Measurements from ENCODE around the gene ARL6IP5. TPM values are rescaled to one million over a fixed set of nuclear protein-coding genes. Genes with fewer than 3 reads are reported as not detected.

The ARL6IP5 gene
- total and polyA plus RNA-seq, 2 of the 13 experiments (the other 11 are each of a cell fraction or from before 2014, with no cell fraction given) = 23.7 to 29.6 TPM

GRCh38 chr3:69116897-69117296, 32.2 kb downstream of the ARL6IP5 start:
- ChIA-PET POLR2A (no interaction called here), CTCF (ENCODE audit: low intra/inter-chr PET ratio, low total read pairs) (no interaction called here)
- Histone ChIP-seq H3K9ac (ENCODE audit: insufficient read depth, low read depth, low read length) (no peak overlapping the region), H4K20me1 (ENCODE audit: insufficient read depth, low read length) (no peaks in the 10 kb centered on the region), H3K4me3 (replicated peaks in 1 of 3; ENCODE audit: insufficient read depth in 1 of 3, low read depth in 2 of 3, low read length in 3 of 3) (no peak overlapping the region), H3K4me1 (ENCODE audit: insufficient read depth, low read length) (no peaks in the 10 kb centered on the region), H3K27ac (ENCODE audit: extremely low read length, insufficient read depth, low read length) (no peak overlapping the region), H3K9me3 (ENCODE audit: low read length) (no peaks in the 10 kb centered on the region), H3K4me2 (ENCODE audit: low read depth, low read length) (no peak overlapping the region), H2AFZ (ENCODE audit: low read length) (no peak overlapping the region), H3K27me3 (ENCODE audit: control insufficient read depth in 1 of 2, insufficient read depth in 2 of 2, low read length in 2 of 2) (peaks cover 0 to 5% of the 10 kb centered on the region in 2 experiments; a peak in 1 of 5 replicates), H3K79me2 (ENCODE audit: insufficient read depth, low read length) (no peaks in the 10 kb centered on the region), H3K36me3 (replicated peaks in 1 of 2; ENCODE audit: control insufficient read depth in 1 of 2, insufficient read depth in 2 of 2, low read length in 2 of 2) (no peaks in the 10 kb centered on the region)
- DNase-seq (ENCODE audit: low spot score) (no peak), FAIRE-seq (no peak), ATAC-seq (no peak)
- BruUV-seq (replicated peaks) = no TSS peak
- in situ Hi-C loops (cut with HindIII; ENCODE audit: extremely low pct_ligation_motif_present, low pct_unique_long_range_greater_than_20kb) = loop anchor here (25.0 kb wide), 1 partner anchor 545 kb away; no protein-coding TSS in a partner anchor
- TF ChIP-seq ZNF530 (CRISPR knock-in tag; IDR thresholded peaks at IDR 0.05; ENCODE audit: low read depth) (no peak), SIX1 (CRISPR knock-in tag; IDR thresholded peaks at IDR 0.05; ENCODE audit: borderline replicate concordance) (no peak), E2F1 (CRISPR knock-in tag; IDR thresholded peaks at IDR 0.05) (no peak), FOSL2 (CRISPR knock-in tag; IDR thresholded peaks at IDR 0.05) (no peak), KLF9 (CRISPR knock-in tag; IDR thresholded peaks at IDR 0.05; ENCODE audit: low read depth) (no peak), ZNF33B (CRISPR knock-in tag; IDR thresholded peaks at IDR 0.05) (no peak)
- intact Hi-C loops (cut with micrococcal nuclease; ENCODE audit: unreplicated experiment) = no loop called here
- 36% methylated on average over 3 of the region's 3 CpGs for WGBS (ENCODE audit: low lambda C conversion rate)

GRCh38 chr3:69118555-69118954, 33.8 kb downstream of the ARL6IP5 start:
- Histone ChIP-seq H3K27ac (ENCODE audit: extremely low read length, insufficient read depth, low read length) (no peak overlapping the region), H3K79me2 (ENCODE audit: insufficient read depth, low read length) (no peaks in the 10 kb centered on the region), H4K20me1 (ENCODE audit: insufficient read depth, low read length) (no peaks in the 10 kb centered on the region), H3K27me3 (ENCODE audit: control insufficient read depth in 1 of 2, insufficient read depth in 2 of 2, low read length in 2 of 2) (peaks cover 0 to 5% of the 10 kb centered on the region in 2 experiments; a peak in 1 of 5 replicates), H3K9me3 (ENCODE audit: low read length) (no peaks in the 10 kb centered on the region), H3K9ac (ENCODE audit: insufficient read depth, low read depth, low read length) (no peak overlapping the region), H3K36me3 (replicated peaks in 1 of 2; ENCODE audit: control insufficient read depth in 1 of 2, insufficient read depth in 2 of 2, low read length in 2 of 2) (no peaks in the 10 kb centered on the region), H3K4me2 (ENCODE audit: low read depth, low read length) (no peak overlapping the region), H3K4me3 (replicated peaks in 1 of 3; ENCODE audit: insufficient read depth in 1 of 3, low read depth in 2 of 3, low read length in 3 of 3) (no peak overlapping the region), H2AFZ (ENCODE audit: low read length) (no peak overlapping the region), H3K4me1 (ENCODE audit: insufficient read depth, low read length) (no peaks in the 10 kb centered on the region)
- in situ Hi-C loops (cut with HindIII; ENCODE audit: extremely low pct_ligation_motif_present, low pct_unique_long_range_greater_than_20kb) (loop anchor here (25.0 kb wide), 1 partner anchor 544 kb away; no protein-coding TSS in a partner anchor), intact Hi-C loops (cut with micrococcal nuclease; ENCODE audit: unreplicated experiment) (no loop called here)
- ChIA-PET CTCF (ENCODE audit: low intra/inter-chr PET ratio, low total read pairs) (no interaction called here), POLR2A (no interaction called here)
- no peak for FAIRE-seq
- DNase-seq (ENCODE audit: low spot score) = no peak
- WGBS (ENCODE audit: low lambda C conversion rate) = 46% methylated on average over 10 of the region's 12 CpGs
- no TSS peak for BruUV-seq (replicated peaks)
- ATAC-seq = no peak
- TF ChIP-seq THAP9 (CRISPR knock-in tag; IDR thresholded peaks at IDR 0.05; ENCODE audit: borderline replicate concordance) = no peak
- TF ChIP-seq NRL (CRISPR knock-in tag; IDR thresholded peaks at IDR 0.05; ENCODE audit: borderline replicate concordance) = no peak
- TF ChIP-seq TRAFD1 (CRISPR knock-in tag; IDR thresholded peaks at IDR 0.05; ENCODE audit: borderline replicate concordance) = no peak
- TF ChIP-seq IKZF4 (CRISPR knock-in tag; IDR thresholded peaks at IDR 0.05; ENCODE audit: borderline replicate concordance, low read depth, not compliant biosample characterization) = no peak
- TF ChIP-seq ZNF749 (CRISPR knock-in tag; IDR thresholded peaks at IDR 0.05; ENCODE audit: borderline replicate concordance) = no peak

Data from HepG2 (cell line).